ENCODE data around the gene CPD. TPM values are rescaled to one million over a fixed set of nuclear protein-coding genes. Genes with fewer than 3 reads are reported as not detected.

Gene CPD
- total and polyA plus RNA-seq, 8 donors = 4.6 to 48.4 (median 32.7) TPM

DNA sequence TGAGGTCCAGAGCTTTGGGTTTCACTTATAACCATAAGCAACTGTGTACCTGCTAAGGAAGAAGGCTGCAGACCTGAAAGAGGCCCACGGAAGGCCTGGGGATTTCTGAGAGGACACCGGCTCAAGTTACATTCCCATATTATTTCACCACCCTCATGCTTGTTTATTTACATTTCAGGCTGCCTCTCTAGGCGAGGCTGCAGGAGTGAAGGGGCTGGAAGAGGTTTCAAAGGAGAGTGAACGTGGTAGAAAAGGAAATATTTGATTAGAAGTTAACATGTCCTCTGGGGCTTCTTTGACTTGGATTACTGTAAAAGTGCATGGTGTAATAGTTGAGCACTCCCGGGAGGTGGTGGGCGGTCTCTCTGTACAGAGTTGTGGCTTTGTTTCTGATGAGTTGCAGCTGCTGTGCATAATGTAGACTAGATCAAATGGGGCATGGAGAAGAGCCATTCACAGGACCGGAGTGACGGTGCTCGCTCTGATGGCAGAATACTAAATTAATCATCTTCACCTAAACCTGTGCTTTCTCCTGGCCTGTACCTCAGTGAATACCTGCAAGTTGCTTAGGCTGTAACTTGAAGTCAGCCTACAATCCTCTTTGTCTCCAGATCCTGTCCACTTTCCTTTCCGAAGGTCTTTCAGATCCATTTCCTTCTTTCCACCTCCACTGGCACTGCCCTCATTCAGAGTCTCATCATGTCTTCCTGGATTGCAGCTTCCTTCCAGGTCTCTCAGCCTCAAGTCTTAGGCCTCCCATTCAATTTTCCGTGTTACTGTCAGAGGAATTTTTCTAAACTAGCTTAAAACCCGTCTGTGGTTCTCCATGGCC, 1.9 kb upstream of the CPD start:
- DNase-seq = no peak
- 65 to 69% methylated on average over 12 of the region's 12 CpGs for WGBS, 2 donors
- no peak for TF ChIP-seq CTCF (IDR thresholded peaks at IDR 0.05)
- Histone ChIP-seq H3K36me3 (no peaks in the 10 kb centered on the region), H3K4me3 (no peak overlapping the region), H3K4me1 (peaks cover 0 to 26% (median 25%) of the 10 kb centered on the region in 3 donors), H3K9me3 (no peaks in the 10 kb centered on the region), H3K27me3 (no peaks in the 10 kb centered on the region), H3K27ac (peak overlapping the region in 2 of 4 donors; percentile 14 to 56)
- intact Hi-C loops (cut with DNase I) = no loop called here
- FAIRE-seq = no peak
- peak in 1 of 4 donors; percentile 12 for ATAC-seq

GRCh38 chr17:30377574-30378240, 1.0 kb upstream of the CPD start:
- Histone ChIP-seq H3K4me3 (peak overlapping the region in 3 of 4 donors; percentile 88 to 98 (median 90)), H3K9me3 (no peaks in the 10 kb centered on the region), H3K4me1 (peaks cover 0 to 33% (median 30%) of the 10 kb centered on the region in 3 donors), H3K36me3 (no peaks in the 10 kb centered on the region), H3K27me3 (no peaks in the 10 kb centered on the region), H3K27ac (peak overlapping the region in 1 of 4 donors; percentile 90)
- no peak for ATAC-seq
- no peak for TF ChIP-seq CTCF (IDR thresholded peaks at IDR 0.05)
- FAIRE-seq = no peak
- WGBS, 2 donors = 71 to 72% methylated on average over 11 of the region's 11 CpGs
- intact Hi-C loops (cut with DNase I) = no loop called here
- no peak for DNase-seq

- no peaks in the 10 kb centered on the region for H3K27me3 ChIP-seq
- no peak for FAIRE-seq
- peak overlapping the region; percentile 78 to 91 (median 86) for H3K27ac ChIP-seq
- peak in 1 of 4 donors; percentile 27 for TF ChIP-seq CTCF (IDR thresholded peaks at IDR 0.05)
- DNase-seq = peak in 3 of 6 donors; percentile 33 to 70 (median 36)
- 9 to 11% methylated on average over 31 of the region's 31 CpGs for WGBS, 2 donors
- no peaks in the 10 kb centered on the region for H3K36me3 ChIP-seq
- peak overlapping the region; percentile 88 to 98 (median 90) for H3K4me3 ChIP-seq
- ATAC-seq = peak; percentile 6 to 38 (median 20)
- H3K4me1 ChIP-seq = peaks cover 0 to 37% (median 34%) of the 10 kb centered on the region in 3 donors
- no peaks in the 10 kb centered on the region for H3K9me3 ChIP-seq
- intact Hi-C loops (cut with DNase I) = no loop called here
These were observed 394 bp upstream of the CPD start for GRCh38 chr17:30378241-30378824.

GRCh38 chr17:30379303-30379902, 676 bp downstream of the CPD start:
- Histone ChIP-seq H3K27me3 (no peaks in the 10 kb centered on the region), H3K27ac (peak overlapping the region; percentile 78 to 91 (median 86)), H3K4me1 (peaks cover 0 to 40% (median 34%) of the 10 kb centered on the region in 3 donors), H3K4me3 (peak overlapping the region; percentile 88 to 98 (median 90)), H3K36me3 (no peaks in the 10 kb centered on the region), H3K9me3 (no peaks in the 10 kb centered on the region)
- no peak for TF ChIP-seq CTCF (IDR thresholded peaks at IDR 0.05)
- no peak for FAIRE-seq
- ATAC-seq = peak; percentile 9 to 51 (median 26)
- DNase-seq = peak; percentile 14 to 79 (median 44)
- 0% methylated on average over 47 to 68 of the region's 68 CpGs for WGBS, 2 donors
- intact Hi-C loops (cut with DNase I) = no loop called here
